GM12892 (cell line): ENCODE data around the gene GRIA4.

Experiments used
- POLR2A ChIP-seq: IDR thresholded peaks from 2 replicates; pipeline ENCODE4 v1.6.1; 2011; ENCODE audit warnings: low read depth, low read length, control low read depth
- POLR2AphosphoS5 ChIP-seq: IDR thresholded peaks from 2 replicates; pipeline ENCODE4 v1.6.1; 2011; ENCODE audit warnings: low read depth, low read length, control low read depth

GRCh38 chr11:105918039-105918438 lies 308.2 kb downstream of the GRIA4 start:
- TF ChIP-seq POLR2AphosphoS5: no peak
- no peak for TF ChIP-seq POLR2A
